Hepatic stellate cell (primary cell): ENCODE results near the gene PRKN.
"Not testable (repeated sequence)": the region's sequence is repeated elsewhere in the genome, so short reads cannot be mapped to it uniquely, and the experiment has no call there.

Experiments used
- DNase-seq: peaks from one replicate; pipeline ENCODE4 v3.0.0; 2011; ENCODE audit warnings: low spot score

PRKN gene

DNA sequence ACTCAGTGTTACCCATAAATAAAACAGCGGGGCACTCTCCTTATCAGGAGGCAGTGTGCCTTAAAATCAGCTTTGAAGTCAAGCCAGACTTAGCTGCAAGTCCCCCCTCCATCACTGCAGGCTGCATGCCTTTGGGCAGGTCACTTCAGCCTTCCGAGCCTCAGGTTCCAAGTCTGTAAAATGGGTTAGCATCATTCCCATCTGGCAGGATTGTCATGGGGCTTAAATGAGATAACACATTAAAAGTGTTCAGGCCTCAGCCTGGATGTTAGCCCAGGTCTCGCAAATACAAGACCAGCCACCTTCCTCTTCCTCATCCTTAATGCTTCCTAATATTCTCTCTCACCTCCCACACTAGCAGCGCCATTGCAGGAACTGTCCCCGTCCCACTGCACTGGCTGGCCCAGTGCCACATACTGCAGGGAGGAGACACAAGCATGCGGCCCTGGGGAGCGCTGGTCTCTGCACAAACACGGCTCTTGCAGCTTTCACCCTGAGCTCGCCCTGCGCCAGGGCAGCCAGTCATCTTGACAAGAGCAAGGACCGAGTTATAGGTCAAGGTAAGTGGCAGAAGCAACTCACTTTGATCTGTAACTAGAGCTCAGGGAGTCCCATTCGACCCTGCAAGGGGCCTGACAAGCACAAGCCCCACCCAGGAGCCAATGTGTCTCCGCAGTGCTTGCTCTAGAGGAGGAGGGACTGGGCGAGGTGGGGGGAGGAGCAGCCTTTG is 889.1 kb downstream of the PRKN start:
- DNase-seq: no peak

GRCh38 chr6:161837854-161838253 is 889.7 kb downstream of the PRKN start:
- DNase-seq: no peak

DNA sequence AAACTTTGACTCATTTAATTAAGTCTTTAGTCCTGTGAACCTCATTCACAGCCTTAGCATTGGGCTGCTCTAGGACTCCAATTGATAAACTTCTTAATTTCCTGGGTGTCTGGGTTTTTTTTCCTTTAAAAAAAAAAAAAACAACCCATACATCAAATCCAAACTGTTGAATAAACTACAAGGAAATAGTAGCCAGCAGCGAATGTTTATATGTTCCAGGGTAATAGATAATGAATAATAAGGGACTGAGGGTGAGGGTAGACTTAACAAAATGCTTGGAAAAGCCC is 890.2 kb downstream of the PRKN start:
- DNase-seq: no peak

GRCh38 chr6:161836643-161837448 is 890.7 kb downstream of the PRKN start:
- DNase-seq: no peak

DNA sequence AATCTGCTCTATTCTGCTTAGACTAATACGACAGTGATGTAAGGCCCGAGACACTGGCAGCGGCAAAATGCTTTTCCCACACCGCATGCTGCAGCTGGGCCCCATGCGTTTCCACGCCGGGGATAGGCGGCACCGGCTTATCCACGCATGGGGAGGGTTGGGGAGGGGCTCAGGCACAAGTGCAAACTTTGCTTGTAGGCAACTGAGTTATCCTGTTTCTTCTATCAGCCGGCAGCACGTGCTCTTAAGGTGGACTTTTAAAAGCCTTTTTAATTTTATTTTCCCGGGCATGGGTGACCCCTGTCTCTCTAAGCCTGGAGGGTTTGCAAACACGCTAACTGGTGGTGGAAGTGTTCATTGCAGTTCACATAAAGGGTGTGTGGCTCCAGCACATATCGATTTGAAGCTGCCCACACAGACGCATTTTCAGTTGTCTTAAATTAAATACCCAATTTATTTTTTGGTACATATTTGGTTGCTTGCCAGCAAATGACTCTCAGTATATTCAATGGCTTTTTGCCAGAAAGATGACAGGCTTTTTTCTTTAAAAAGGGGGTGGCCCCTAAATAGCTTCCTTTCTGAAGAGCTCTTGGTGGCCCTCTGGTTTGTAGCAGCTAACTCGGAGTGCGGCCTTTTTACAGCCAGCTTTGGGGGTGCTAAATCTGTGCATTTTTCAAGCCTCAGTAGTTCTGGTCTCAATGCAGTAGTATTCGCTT is 891.9 kb downstream of the PRKN start:
- no peak for DNase-seq

DNA sequence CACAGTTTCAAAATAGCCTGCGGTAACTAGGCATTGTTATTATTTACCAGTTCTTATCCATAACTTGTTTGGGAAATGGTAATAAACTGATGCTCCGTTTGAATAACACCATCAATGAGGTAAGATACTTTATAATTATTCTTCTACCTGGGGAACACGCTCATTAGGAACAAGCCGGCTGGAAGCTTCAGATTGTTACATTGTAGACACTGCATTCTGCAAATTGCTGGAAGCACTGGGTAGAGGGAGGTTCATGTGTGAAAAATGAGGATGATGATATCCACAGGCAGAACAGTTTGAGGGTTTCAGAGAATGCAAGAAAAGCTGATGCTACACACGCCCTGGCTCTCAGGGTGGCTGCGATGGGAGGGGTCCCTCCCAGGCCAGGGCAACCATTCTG is 893.1 kb downstream of the PRKN start:
- DNase-seq: no peak

DNA sequence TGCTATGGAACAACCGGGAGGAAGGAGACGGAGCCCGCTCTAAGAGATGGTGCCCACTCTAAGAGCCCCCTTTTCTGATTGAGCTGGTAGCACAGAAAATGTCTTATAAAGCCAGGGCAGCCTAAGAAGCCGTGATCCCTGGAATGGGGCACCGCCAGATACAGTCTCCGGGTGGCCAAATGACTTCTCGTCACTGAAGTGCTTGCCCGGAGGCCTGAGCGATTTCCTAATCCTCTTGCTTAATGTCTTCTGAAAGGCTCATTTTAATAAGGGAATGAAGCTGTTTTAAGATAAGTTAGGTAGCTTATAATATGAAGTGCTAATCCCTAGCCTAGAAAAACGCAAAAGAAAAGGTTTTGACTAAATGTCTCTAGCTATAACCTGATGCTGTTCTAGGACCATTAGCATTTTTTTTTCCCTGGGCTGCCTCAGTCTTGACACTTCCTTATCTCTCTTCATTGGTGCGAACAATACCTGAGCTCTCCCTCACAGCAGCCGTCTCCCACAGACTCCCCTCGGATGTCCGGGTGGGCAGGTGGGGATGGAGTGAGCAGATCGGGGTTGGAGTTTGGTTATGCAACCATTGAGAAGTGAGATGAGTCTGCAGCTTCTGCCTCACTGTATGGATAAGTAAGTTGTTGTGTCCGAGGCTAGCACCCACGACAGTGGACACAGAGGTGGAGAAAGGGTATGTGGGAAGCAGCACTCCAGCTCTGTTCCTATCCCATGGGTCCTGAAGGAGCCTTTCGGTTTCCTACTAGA is 894.3 kb downstream of the PRKN start:
- DNase-seq: no peak

GRCh38 chr6:161832622-161833021 is 894.9 kb downstream of the PRKN start:
- DNase-seq: no peak

DNA sequence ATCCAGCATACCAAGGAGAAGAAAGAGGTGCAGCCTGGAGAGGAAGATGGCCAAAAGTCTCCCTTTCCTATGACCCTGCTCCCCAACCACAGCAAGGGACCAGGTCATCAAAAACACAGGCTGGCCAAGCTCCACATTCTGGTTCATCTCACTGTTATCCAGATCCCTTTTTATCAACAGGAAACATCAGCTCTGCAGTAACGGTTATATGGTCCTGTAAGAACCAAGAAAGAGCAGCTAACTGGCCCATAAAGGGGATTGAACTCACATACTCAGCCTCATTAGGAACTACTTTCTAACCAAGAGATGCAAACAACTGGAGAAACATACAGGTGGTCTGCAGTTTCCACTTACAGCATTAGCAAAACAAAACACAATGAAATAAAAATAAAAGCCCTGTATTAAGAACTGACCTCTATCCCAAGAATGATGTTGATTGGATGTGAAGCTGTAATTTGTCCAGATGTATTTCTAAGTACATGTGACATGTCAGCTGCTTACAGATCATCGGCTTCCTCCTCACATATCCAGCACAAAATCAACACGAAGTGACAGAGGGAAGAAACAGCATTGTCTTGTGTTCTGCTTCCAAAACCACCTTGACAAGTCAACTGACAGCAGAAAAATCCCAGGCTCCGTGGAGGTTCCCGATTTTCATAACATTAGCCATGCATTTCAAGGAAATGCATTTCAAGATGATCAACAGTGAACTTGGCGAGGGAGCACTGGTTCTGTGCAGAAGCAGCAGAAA is 896.5 kb downstream of the PRKN start:
- no peak for DNase-seq

- DNase-seq: no peak
Observed at GRCh38 chr6:161829291-161829729, 898.3 kb downstream of the PRKN start.

GRCh38 chr6:161828355-161828754 is 899.2 kb downstream of the PRKN start:
- no peak for DNase-seq

- DNase-seq: no peak
Observed at GRCh38 chr6:161826512-161826911, 901.1 kb downstream of the PRKN start.

DNA sequence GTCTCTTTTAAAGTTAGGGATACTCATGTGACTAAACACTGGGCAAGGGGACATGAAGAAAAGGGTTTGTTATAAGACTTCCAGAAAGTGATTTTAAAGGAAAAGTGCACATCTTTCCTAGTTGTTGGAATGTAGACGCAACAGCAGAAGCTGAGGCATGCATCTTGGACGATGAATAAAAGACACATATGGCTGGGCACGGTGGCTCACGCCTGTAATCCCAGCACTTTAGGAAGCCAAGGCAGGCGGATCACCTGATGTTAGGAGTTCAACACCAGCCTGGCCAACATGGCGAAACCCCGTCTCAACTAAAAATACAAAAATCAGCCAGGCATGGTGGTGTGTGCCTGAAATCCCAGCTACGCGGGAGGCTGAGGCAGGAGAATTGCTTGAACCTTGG is 905.4 kb downstream of the PRKN start:
- DNase-seq: not testable (repeated sequence)

- DNase-seq: no peak
Observed at GRCh38 chr6:161817881-161818280, 909.7 kb downstream of the PRKN start.

- DNase-seq: no peak
Observed at GRCh38 chr6:161815965-161816364, 911.6 kb downstream of the PRKN start.

DNA sequence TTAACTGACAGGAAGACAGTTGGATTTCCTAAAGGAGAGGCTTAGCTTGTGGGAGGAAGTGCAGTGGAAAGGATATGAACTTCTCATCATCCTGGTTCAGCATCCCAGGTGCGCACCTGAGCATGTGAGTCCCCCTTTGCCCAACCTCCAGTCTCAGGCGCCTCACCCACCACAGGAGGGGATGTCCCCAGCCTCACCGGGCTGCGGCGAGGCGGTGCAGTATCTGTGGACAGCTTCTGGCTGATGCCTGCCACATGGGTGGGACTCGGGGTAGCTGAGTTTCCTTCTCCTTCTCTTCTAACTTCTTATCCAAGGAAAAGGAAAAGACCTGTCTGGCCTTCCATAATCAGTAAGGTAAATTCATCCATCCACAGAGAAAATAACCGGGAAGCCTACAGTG is 914.4 kb downstream of the PRKN start:
- no peak for DNase-seq

GRCh38 chr6:161809971-161810370 is 917.6 kb downstream of the PRKN start:
- DNase-seq: no peak

- no peak for DNase-seq
Observed at GRCh38 chr6:161804838-161805237, 922.7 kb downstream of the PRKN start.

DNA sequence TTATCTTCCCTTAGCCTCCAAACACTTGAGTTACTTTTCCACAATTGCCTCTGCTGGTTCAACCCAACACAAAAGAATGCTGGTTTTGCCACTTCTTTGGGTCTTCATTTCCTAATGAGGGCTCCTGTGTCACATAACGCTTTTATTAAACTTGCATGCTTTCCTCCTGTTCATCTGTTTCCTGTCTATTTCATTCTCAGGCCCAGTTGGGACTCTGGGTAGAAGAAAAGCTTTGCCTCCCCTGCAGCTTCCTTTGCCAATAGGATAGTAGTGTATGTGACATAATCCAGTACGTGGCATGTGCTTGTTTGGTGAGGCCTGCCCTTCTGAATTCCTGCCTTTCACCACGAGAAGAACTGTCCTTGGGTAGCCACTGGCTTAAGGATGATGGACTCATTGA is 924.4 kb downstream of the PRKN start:
- DNase-seq: no peak

DNA sequence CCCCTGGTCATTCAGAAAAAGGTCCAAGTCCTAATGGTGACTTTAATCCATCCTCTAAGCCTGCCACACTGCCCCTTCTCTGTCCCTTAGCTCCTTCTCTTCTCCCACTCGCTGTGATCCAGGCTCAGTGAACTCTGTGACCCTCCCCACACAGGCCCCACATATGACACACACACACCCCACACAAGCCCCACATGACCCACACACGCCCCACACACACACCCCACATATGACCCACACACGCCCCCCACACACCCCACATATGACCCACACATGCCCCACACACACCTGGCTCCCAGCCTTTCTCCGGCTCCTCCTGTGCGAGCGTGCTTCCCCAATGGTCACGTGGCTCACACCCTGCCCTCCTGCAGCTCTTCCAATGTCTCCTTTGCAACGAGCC is 925.3 kb downstream of the PRKN start:
- no peak for DNase-seq

DNA sequence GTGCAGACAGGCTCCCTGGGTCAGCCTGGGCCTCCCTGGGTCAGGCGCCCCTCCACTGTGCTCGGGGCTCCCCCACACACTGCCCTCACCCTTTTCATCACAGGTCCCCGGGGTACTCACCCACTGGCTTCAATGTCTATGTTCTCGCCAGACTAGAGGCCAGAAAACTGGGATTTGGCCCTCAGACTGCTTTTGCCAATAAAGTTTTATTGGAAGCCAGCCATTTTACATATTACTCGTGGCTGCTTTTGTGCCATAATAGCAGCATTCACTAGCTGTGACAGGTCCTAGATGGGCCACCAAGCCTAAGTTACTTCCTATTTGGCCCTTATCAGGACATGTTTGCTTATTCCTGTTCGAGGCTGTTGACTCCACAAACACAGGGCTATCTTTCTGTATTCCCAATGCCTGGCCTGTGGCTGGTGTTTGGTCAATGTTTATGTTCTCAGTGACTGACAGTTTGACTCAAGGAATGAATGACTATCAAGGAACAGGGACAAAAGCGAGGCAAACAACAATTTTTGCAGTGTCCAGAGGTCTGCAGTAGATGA is 928.6 kb downstream of the PRKN start:
- DNase-seq: no peak
